HEK293T (cell line): Measurements from ENCODE around the gene KIF24.
"Not testable (repeated sequence)": the region's sequence is repeated elsewhere in the genome, so short reads cannot be mapped to it uniquely, and the experiment has no call there.

ENCODE experiments used
- CTCF ChIA-PET: fragments of 350-600 bp; formaldehyde crosslinking; extraction: SDS; loops from one replicate; lab custom pipeline; 2021; ENCODE audit warnings: antibody characterized with exemption, inconsistent platforms; lab: Yijun Ruan, JAX
- POLR2A ChIA-PET: fragments of 350-600 bp; formaldehyde crosslinking; extraction: SDS; loops from one replicate; lab custom pipeline; 2020; ENCODE audit warnings: antibody characterized with exemption, inconsistent platforms; lab: Yijun Ruan, JAX
- DNase-seq: peaks from one replicate; pipeline ENCODE4 v3.0.0; 2012; ENCODE audit warnings: mixed read lengths; ENCODE audit errors: extremely low spot score
- ARNT ChIP-seq: fragments of 450-650 bp; IDR thresholded peaks from 2 replicates; pipeline ENCODE4 v1.6.1; 2017; ENCODE audit warnings: mild to moderate bottlenecking
- BHLHE40 ChIP-seq: fragments of 450-650 bp; IDR thresholded peaks from 2 replicates; pipeline ENCODE4 v1.6.1; 2016; ENCODE audit warnings: mild to moderate bottlenecking, moderate library complexity, borderline replicate concordance
- CTBP1 ChIP-seq: fragments of 450-650 bp; IDR thresholded peaks from 2 replicates; pipeline ENCODE4 v1.6.1; 2016; ENCODE audit warnings: borderline replicate concordance
- ELF4 ChIP-seq: fragments of 450-650 bp; IDR thresholded peaks from 2 replicates; pipeline ENCODE4 v1.6.1; 2017; ENCODE audit warnings: antibody characterized with exemption
- FOXA1 ChIP-seq: fragments of 450-650 bp; IDR thresholded peaks from 2 replicates; pipeline ENCODE4 v1.6.1; 2016; ENCODE audit warnings: mild to moderate bottlenecking
- FOXK2 ChIP-seq: fragments of 450-650 bp; IDR thresholded peaks from 2 replicates; pipeline ENCODE4 v1.6.1; 2016; ENCODE audit warnings: mild to moderate bottlenecking
- FOXM1 ChIP-seq: fragments of 450-650 bp; IDR thresholded peaks from 2 replicates; pipeline ENCODE4 v1.6.1; 2017; ENCODE audit warnings: mild to moderate bottlenecking, borderline replicate concordance
- HDGF ChIP-seq: fragments of 450-650 bp; IDR thresholded peaks from 2 replicates; pipeline ENCODE4 v1.6.1; 2017; ENCODE audit warnings: antibody characterized with exemption, borderline replicate concordance
- L3MBTL2 ChIP-seq: fragments of 450-650 bp; conservative IDR thresholded peaks from 2 replicates; pipeline ENCODE4 v1.6.1; 2016; ENCODE audit warnings: mild to moderate bottlenecking
- LEF1 ChIP-seq: fragments of 450-650 bp; IDR thresholded peaks from 2 replicates; pipeline ENCODE4 v1.6.1; 2017; ENCODE audit warnings: mild to moderate bottlenecking, borderline replicate concordance
- NFRKB ChIP-seq: fragments of 450-650 bp; IDR thresholded peaks from 2 replicates; pipeline ENCODE4 v1.6.1; 2016; ENCODE audit warnings: mild to moderate bottlenecking, moderate library complexity
- SP1 ChIP-seq: fragments of 450-650 bp; IDR thresholded peaks from 2 replicates; pipeline ENCODE4 v1.6.1; 2017
- SUZ12 ChIP-seq: fragments of 450-650 bp; IDR thresholded peaks from 2 replicates; pipeline ENCODE4 v1.6.1; 2016; ENCODE audit warnings: mild to moderate bottlenecking
- TARDBP ChIP-seq: fragments of 450-650 bp; IDR thresholded peaks from 2 replicates; pipeline ENCODE4 v1.6.1; 2016
- ZNF384 ChIP-seq: fragments of 450-650 bp; IDR thresholded peaks from 2 replicates; pipeline ENCODE4 v1.6.1; 2016
- TF ChIP-seq, protein P1 (sequence below): fragments of 450-650 bp; IDR thresholded peaks from 2 replicates; pipeline ENCODE4 v1.6.1; 2016

Gene KIF24

GRCh38 chr9:34370970-34371880, 42.2 kb upstream of the KIF24 start:
- ChIA-PET POLR2A (no interaction called here), CTCF (no interaction called here)
- no peak for DNase-seq
- TF ChIP-seq L3MBTL2: no peak
- TF ChIP-seq SUZ12: no peak

GRCh38 chr9:34370335-34370969, 41.4 kb upstream of the KIF24 start:
- ChIA-PET POLR2A (no interaction called here), CTCF (no interaction called here)
- no peak for TF ChIP-seq ELF4
- no peak for TF ChIP-seq CTBP1
- TF ChIP-seq FOXK2: no peak
- no peak for TF ChIP-seq SUZ12
- no peak for TF ChIP-seq SP1
- no peak for TF ChIP-seq ZNF384
- no peak for TF ChIP-seq TARDBP
- TF ChIP-seq HDGF: no peak
- DNase-seq: no peak

DNA sequence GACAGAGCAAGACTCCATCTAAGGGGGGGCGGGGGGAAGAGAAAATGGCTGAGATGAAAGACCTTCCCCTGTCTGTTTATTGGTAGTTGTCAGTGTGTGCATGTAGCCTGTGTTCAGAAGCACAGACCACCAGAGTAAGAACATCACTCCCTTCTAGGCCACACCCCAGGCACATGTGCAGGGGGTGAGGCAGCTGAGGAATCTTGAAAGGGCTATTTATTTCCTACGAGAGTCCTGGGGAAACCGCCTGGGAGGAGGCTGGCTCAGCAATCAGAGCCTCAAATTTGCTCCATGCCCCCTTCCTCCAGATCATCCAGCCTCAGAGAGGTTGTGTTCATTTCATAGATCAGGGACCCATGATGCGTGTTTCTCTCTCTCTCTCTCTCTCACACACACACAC, 40.6 kb upstream of the KIF24 start:
- CTCF ChIA-PET: no interaction called here
- TF ChIP-seq FOXK2 (no peak), HDGF (no peak), L3MBTL2 (no peak), SP1 (no peak), BHLHE40 (no peak), NFRKB (no peak), SUZ12 (no peak), CTBP1 (no peak), FOXA1 (no peak), ARNT (no peak), ELF4 (no peak), FOXM1 (no peak), ZNF384 (no peak), LEF1 (no peak)
- TF ChIP-seq, protein P1, sequence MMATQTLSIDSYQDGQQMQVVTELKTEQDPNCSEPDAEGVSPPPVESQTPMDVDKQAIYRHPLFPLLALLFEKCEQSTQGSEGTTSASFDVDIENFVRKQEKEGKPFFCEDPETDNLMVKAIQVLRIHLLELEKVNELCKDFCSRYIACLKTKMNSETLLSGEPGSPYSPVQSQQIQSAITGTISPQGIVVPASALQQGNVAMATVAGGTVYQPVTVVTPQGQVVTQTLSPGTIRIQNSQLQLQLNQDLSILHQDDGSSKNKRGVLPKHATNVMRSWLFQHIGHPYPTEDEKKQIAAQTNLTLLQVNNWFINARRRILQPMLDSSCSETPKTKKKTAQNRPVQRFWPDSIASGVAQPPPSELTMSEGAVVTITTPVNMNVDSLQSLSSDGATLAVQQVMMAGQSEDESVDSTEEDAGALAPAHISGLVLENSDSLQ: no peak
- DNase-seq: no peak
- POLR2A ChIA-PET: no interaction called here

- POLR2A ChIA-PET, CTCF ChIA-PET, DNase-seq: not testable (repeated sequence)
Observed at GRCh38 chr9:34368796-34369195, 39.7 kb upstream of the KIF24 start.

DNA sequence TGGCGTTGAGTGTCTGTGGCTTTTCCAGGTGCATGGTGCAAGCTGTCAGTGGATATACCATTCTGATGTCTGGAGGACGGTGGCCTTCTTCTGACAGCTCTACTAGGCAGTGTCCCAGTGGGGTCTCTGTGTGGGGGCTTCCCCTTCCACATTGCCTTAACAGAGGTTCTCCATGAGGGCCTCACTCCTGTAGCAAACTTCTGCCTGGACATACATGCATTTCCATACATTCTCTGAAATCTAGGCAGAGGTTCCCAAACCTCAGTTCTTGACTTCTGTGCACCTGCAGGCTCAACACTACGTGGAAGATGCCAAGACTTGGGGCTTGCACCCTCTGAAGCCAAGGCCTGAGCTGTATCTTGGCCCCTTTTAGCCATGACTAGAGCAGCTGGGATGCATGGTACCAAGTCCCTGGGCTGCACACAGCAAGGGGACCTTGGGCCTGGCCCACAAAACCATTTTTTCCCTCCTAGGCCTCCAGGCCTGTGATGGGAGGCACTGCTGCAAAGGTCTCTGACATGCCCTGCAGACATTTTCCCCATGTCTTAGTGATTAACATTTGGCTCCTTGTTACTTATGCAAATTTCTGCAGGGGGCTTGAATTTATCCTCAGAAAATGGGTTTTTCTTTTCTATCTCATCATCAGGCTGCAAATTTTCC, 38.8 kb upstream of the KIF24 start:
- CTCF ChIA-PET, DNase-seq, POLR2A ChIA-PET: not testable (repeated sequence)

DNA sequence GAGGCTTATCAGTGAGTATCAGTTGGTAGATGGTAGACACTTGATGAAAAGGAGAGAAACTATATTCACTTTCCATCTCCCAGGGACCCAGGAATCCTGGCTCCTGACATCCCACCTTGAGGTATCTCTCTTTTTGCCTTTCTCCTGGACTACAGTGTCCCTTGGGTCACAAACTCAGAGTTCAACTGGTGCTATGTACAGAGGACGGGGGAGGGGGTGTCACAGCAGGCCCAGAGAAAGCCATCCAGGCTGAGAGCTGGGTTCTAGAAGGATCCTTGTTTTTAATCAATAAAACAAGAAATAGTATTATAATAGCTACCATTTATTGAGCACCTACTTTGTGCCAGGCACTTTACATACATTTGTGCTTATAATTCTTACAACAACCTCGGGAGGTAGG, 37.3 kb upstream of the KIF24 start:
- CTCF ChIA-PET: no interaction called here
- DNase-seq: no peak
- no peak for TF ChIP-seq SP1
- no peak for TF ChIP-seq HDGF
- POLR2A ChIA-PET: no interaction called here

DNA sequence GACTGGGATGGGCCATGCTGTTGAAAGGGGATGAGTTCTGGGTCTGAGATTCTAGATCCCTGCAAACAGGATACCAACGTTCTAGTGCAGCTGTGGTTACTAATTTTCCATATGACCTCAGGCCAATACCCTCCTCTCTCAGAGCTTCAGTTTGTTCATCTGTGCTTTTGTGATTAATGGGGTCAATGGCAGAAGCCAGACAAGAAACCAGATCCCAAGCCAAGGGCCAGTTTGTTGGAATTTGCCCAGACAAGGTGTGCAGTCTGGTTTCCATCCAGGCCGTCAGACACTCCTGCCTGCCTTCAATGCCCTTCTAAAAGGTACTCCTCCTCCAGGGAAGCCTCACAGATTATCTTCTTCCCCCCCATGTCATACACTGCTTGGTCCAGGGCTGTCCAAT, 36.2 kb upstream of the KIF24 start:
- POLR2A ChIA-PET: interaction anchor here (0.8 kb wide), 1 partner anchor 11 kb away, joined by 3 read pairs; the partner anchor contains the start of gene MYORG
- DNase-seq: no peak
- CTCF ChIA-PET: no interaction called here
- TF ChIP-seq LEF1 (no peak), SP1 (no peak), BHLHE40 (no peak), TARDBP (no peak), CTBP1 (no peak), NFRKB (no peak), SUZ12 (no peak), ELF4 (no peak), HDGF (no peak), FOXA1 (no peak), FOXK2 (no peak)
- TF ChIP-seq, protein P1: no peak
